Hematopoietic multipotent progenitor cell treated with erythropoietin and hydrocortisone succinate and interleukin-3 and kit ligand, for 6 days (in vitro differentiated cells): ENCODE data around the gene AJM1.
"Not testable (repeated sequence)": the region's sequence is repeated elsewhere in the genome, so short reads cannot be mapped to it uniquely, and the experiment has no call there.

Source experiments
- DNase-seq: peaks from one replicate; pipeline ENCODE4 v3.0.0-alpha.2; 2015

AJM1 gene

GRCh38 chr9:136856541-136857141 lies 14.4 kb downstream of the AJM1 start:
- no peak for DNase-seq

GRCh38 chr9:136857166-136857565 lies 14.9 kb downstream of the AJM1 start:
- no peak for DNase-seq

GRCh38 chr9:136857581-136858412 lies 15.5 kb downstream of the AJM1 start:
- no peak for DNase-seq

- DNase-seq: no peak
Measured at GRCh38 chr9:136858452-136858843, 16.2 kb downstream of the AJM1 start.

- peak; percentile 48 for DNase-seq
Measured at GRCh38 chr9:136858844-136859757, 16.8 kb downstream of the AJM1 start.

- DNase-seq: no peak
Measured at GRCh38 chr9:136860529-136860928, 18.3 kb downstream of the AJM1 start.

- no peak for DNase-seq
Measured at GRCh38 chr9:136860933-136861873, 18.9 kb downstream of the AJM1 start.

GRCh38 chr9:136861874-136862457 lies 19.7 kb downstream of the AJM1 start:
- no peak for DNase-seq

GRCh38 chr9:136862849-136863622 lies 20.8 kb downstream of the AJM1 start:
- DNase-seq: no peak

GRCh38 chr9:136863623-136864273 lies 21.5 kb downstream of the AJM1 start:
- no peak for DNase-seq

- DNase-seq: no peak
Measured at GRCh38 chr9:136865041-136865767, 22.9 kb downstream of the AJM1 start.

- DNase-seq: no peak
Measured at GRCh38 chr9:136865768-136866103, 23.5 kb downstream of the AJM1 start.

- DNase-seq: not testable (repeated sequence)
Measured at GRCh38 chr9:136866898-136867421, 24.7 kb downstream of the AJM1 start.

- DNase-seq: no peak
Measured at GRCh38 chr9:136867480-136867879, 25.2 kb downstream of the AJM1 start.

- no peak for DNase-seq
Measured at GRCh38 chr9:136867917-136868316, 25.6 kb downstream of the AJM1 start.

GRCh38 chr9:136868644-136869043 lies 26.4 kb downstream of the AJM1 start:
- DNase-seq: no peak

GRCh38 chr9:136869611-136870010 lies 27.3 kb downstream of the AJM1 start:
- DNase-seq: not testable (repeated sequence)

- peak; percentile 42 for DNase-seq
Measured at GRCh38 chr9:136875155-136875554, 32.9 kb downstream of the AJM1 start.

GRCh38 chr9:136876476-136876875 lies 34.2 kb downstream of the AJM1 start:
- no peak for DNase-seq

- DNase-seq: peak; percentile 30
Measured at GRCh38 chr9:136880651-136881050, 38.4 kb downstream of the AJM1 start.
